Stimulated activated CD4-positive, alpha-beta T cell treated with anti-CD3 and anti-CD28 coated beads, TNF-alpha, amount 100 ng/mL, for 24 hours (primary cell): ENCODE results near the gene GRM2.

Source experiments
- DNase-seq, 3 experiments: peaks; one replicate each; pipeline ENCODE4 v3.0.0-alpha.2; 2020; ENCODE audit warnings: low read depth in 3 of 3

GRM2 gene

DNA sequence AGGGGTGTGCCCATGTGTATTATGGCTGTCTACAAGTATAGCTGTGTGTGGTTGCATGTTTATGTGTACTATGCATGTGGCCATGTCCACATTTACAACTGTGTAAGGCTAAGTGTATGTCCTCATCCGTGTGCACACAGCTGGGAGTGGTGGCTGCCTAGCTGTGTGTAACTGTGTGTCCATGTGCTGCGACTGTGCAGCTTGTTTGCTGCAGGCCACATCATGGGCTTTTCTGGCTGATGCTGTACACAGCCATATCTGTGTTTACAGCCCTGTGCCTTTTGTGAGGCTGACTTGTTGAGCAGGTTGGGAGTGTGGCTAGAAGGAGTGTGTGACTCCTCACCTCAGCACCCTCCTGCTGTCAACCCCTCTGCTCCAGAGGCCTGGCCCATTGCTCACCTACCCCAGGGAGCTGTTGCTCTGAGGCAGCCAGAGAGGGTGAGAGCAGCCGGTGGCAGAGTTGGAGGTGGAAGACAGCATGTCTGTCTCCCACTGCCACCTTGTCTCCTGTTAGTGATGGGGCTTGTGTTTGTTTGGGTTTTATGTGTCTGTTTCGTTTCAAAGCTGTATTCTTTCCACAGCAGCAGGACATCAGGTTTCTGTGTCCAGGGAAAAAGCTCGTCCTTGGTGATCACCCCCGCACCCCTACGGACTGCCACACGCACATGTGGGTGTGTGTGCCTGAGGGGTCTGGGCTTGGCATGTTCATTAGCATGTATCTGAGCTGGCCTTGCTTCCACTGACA is 1.4 kb upstream of the GRM2 start:
- DNase-seq: no peak

DNA sequence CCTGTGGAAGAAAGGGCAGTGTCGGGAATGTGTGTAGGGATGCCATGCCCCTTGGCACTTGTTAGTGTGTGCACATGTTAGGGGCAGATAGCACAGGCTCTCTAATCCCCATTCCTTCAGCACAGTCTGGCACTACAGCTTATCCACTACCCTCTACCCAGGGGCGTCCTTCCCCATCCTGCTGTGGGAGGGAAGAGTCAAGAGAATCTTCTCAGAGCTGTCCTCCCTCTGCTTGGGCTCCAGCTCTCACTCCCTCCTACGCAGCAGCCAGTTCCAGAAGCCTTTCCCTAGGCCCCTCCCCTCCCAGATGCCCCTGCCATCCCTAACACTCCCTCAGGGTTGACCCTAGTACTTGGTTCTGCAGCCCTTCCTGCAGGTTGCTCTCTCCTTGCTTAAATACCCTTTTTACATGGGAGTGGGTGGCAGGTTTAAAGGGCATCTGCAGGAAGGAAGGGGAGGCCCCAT is 815 bp upstream of the GRM2 start:
- DNase-seq: no peak

DNA sequence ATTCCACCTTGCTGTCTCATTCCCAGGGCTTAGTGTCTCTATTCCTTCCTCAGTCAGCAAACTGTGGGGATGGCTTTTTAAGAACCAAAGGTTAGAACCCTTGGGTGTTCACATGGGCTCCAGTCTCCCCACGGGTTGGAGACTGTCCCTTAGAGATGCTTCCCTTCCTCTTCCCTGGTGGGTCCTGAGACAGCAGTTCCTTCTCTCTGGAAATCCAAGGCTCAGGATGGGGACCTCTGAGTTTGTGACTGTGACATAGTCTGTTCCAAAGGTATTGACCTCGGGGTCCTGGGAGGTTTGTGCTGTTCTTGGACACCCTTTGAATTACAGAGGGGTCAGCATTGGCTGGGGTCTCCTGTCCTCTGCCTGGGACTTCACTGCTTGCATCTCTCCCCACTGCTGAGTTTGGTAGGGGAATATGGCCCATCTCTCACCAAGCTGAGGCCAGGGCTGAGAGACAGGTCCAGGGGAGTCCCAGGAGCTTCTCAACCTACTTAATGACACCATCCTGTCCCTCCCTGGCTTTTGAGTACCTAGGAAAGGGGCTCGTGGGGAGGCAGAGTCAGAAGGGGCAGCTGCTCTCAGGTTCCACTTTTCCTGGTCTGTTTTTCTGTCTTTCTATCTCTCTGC is 1.5 kb downstream of the GRM2 start:
- DNase-seq: no peak

DNA sequence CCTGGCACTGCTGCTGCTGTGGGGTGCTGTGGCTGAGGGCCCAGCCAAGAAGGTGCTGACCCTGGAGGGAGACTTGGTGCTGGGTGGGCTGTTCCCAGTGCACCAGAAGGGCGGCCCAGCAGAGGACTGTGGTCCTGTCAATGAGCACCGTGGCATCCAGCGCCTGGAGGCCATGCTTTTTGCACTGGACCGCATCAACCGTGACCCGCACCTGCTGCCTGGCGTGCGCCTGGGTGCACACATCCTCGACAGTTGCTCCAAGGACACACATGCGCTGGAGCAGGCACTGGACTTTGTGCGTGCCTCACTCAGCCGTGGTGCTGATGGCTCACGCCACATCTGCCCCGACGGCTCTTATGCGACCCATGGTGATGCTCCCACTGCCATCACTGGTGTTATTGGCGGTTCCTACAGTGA is 2.1 kb downstream of the GRM2 start:
- no peak for DNase-seq

DNA sequence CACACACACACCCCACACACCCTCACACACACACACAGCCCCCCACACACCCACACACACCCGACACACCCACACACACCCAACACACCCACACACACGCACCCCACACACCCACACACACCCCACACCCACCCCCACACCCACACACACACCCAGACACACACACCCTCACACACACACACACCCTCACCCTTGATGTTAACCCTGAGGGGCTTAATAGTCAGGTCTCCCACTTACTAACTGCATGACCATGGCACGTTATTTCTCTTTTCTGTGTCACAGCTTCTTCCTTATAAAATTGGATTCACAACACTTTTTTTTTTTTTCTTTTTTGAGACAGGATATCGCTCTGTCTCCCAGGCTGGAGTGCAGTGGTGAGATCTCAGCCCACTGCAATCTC is 2.8 kb downstream of the GRM2 start:
- DNase-seq: no peak

DNA sequence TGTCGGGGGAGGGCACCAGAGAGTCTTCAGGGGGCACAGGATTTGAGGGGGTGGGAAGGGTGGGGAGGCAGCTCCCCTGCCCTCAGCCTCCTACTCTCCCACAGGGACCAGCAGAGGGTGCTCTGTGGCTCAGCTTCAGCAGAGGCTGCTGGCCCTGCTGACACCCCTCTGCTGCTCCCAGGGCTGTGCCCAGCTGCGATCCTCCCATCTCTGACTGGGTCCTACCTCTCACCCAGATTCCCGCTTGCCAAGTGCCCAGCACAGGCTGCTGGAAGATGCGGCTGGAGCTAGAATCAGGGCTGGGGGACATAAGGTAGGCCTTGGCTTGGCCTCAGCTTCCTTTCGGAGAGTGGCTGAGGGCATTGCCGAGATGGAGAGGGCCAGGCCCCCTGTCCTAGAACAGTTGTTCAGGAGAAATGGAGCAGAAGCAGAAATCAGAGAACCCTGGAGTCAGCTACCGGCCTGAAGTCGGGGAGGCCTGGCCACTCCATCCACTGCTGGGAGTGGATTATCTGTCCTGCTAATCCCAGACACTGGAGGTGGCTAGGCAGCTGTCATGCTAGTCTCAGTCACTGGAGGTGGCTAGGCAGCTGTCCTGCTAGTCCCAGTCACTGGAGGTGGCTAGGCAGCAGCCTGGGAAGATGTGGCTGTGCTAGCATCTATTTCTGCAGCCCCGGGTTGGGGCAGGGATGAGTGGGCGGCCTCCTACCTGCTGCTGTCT is 3.9 kb downstream of the GRM2 start:
- DNase-seq: no peak

DNA sequence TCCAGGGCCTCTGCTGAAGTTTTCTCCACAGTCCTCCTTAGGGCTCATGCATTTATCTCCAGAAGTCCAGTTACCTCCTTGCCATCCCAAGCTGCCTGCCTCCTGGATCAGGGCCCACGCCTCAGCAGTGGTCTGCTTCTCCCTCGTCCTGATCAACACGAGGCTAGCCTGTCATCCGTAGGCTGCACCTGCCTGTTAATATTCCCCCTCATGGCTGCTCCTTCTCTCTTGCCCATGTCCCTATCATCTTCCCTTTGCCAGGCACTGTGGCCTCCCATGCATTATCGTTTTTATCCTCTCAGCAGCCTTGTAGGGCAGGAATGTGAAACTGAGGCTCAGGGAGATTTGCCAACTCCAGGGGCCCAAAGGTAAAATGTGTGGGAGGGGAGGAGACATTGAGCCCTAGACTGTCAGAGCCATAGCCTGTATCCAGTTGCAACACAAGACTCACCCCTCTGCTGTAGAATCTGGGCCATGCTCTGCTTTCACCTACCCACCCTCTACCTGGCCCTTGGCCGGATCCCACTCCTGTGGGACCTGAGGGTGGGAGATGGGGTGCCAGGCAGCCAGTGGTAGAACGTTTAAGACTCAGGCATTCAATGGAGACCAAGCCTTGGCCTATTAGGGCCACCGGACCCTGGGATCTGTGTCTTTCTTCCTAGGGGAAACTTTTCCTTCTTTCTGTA is 4.6 kb downstream of the GRM2 start:
- DNase-seq: no peak

DNA sequence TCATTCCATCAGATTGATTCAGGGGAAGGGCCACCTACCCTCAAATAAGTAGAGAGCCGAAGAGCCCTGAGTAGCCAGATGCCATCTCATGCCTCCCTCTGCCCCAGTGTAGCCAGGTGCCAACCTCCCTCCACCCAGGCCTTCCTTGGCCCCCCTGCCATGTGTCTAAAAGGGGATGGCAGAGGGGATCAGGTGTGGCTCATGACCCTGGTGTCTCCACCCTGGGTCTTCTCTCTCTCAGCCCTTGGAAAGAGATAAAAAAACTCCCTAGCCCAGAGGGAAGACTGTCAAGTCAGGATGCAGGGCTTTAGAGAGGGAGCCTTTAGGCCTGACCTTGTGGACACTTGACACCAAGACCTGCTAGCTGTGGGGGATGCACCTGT is 5.2 kb downstream of the GRM2 start:
- no peak for DNase-seq

DNA sequence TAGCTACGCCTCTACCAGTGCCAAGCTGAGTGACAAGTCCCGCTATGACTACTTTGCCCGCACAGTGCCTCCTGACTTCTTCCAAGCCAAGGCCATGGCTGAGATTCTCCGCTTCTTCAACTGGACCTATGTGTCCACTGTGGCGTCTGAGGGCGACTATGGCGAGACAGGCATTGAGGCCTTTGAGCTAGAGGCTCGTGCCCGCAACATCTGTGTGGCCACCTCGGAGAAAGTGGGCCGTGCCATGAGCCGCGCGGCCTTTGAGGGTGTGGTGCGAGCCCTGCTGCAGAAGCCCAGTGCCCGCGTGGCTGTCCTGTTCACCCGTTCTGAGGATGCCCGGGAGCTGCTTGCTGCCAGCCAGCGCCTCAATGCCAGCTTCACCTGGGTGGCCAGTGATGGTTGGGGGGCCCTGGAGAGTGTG is 5.7 kb downstream of the GRM2 start:
- no peak for DNase-seq

DNA sequence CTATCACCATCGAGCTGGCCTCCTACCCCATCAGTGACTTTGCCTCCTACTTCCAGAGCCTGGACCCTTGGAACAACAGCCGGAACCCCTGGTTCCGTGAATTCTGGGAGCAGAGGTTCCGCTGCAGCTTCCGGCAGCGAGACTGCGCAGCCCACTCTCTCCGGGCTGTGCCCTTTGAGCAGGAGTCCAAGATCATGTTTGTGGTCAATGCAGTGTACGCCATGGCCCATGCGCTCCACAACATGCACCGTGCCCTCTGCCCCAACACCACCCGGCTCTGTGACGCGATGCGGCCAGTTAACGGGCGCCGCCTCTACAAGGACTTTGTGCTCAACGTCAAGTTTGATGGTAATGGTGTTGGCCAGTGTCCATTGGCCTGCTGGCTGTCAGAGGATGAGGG is 6.1 kb downstream of the GRM2 start:
- no peak for DNase-seq

DNA sequence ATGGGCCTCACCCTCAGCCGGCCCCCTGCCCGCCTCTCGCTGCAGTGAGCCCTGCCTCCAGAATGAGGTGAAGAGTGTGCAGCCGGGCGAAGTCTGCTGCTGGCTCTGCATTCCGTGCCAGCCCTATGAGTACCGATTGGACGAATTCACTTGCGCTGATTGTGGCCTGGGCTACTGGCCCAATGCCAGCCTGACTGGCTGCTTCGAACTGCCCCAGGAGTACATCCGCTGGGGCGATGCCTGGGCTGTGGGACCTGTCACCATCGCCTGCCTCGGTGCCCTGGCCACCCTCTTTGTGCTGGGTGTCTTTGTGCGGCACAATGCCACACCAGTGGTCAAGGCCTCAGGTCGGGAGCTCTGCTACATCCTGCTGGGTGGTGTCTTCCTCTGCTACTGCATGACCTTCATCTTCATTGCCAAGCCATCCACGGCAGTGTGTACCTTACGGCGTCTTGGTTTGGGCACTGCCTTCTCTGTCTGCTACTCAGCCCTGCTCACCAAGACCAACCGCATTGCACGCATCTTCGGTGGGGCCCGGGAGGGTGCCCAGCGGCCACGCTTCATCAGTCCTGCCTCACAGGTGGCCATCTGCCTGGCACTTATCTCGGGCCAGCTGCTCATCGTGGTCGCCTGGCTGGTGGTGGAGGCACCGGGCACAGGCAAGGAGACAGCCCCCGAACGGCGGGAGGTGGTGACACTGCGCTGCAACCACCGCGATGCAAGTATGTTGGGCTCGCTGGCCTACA is 8.5 kb downstream of the GRM2 start:
- DNase-seq: no peak

DNA sequence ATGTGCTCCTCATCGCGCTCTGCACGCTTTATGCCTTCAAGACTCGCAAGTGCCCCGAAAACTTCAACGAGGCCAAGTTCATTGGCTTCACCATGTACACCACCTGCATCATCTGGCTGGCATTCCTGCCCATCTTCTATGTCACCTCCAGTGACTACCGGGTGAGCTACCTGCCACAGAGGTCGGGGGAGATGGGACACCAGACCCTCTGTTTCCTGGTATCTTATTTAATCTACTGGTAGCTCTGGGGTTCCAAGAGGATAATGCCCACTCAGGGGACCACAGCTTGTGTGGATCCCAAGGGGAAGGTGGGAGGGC is 9.1 kb downstream of the GRM2 start:
- no peak for DNase-seq

DNA sequence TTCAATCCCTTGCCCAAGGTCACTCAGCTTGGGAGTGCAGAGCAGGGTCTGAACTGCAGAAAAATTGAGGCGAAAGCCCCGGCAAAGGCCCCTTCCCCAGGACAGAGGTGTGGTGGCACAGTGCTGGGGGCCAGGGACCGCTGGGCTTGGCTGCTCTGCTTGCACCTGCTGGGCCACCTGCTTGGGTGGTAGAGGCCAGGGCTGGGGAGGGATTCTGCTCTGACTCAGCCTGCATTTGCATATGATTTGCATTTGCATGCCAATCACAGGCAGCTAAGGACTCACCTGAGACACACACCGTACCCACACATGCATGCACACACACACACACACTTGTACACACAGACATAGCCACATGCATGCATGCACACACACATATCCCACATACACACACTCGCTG is 9.9 kb downstream of the GRM2 start:
- DNase-seq: no peak

DNA sequence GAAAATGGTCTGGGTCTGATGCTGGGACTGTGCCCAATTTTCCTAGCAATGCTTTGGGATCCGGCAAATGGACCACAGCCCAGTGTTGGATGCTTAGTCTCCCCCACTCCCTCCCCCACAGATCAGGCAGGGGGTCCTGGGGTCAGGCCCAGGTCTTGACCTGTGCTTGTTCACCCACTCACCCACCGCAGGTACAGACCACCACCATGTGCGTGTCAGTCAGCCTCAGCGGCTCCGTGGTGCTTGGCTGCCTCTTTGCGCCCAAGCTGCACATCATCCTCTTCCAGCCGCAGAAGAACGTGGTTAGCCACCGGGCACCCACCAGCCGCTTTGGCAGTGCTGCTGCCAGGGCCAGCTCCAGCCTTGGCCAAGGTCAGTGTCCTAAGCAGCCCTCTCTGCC is 10.6 kb downstream of the GRM2 start:
- DNase-seq: no peak

DNA sequence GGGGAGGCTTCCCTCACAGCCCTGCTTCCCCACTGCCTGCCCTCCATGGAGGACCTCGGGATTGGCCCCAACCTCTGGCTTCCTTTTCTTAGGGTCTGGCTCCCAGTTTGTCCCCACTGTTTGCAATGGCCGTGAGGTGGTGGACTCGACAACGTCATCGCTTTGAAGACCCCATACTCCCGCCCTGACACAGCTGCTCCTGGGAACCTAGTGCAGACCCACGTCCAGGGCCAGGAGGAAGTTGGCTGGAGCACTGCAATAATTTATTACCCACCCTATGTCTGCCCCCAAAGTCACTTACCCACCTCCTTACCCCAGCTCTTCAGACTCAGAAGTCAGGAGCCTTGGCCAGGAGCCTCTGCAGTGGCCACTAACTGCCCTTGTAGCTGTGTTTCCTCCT is 11.1 kb downstream of the GRM2 start:
- no peak for DNase-seq

DNA sequence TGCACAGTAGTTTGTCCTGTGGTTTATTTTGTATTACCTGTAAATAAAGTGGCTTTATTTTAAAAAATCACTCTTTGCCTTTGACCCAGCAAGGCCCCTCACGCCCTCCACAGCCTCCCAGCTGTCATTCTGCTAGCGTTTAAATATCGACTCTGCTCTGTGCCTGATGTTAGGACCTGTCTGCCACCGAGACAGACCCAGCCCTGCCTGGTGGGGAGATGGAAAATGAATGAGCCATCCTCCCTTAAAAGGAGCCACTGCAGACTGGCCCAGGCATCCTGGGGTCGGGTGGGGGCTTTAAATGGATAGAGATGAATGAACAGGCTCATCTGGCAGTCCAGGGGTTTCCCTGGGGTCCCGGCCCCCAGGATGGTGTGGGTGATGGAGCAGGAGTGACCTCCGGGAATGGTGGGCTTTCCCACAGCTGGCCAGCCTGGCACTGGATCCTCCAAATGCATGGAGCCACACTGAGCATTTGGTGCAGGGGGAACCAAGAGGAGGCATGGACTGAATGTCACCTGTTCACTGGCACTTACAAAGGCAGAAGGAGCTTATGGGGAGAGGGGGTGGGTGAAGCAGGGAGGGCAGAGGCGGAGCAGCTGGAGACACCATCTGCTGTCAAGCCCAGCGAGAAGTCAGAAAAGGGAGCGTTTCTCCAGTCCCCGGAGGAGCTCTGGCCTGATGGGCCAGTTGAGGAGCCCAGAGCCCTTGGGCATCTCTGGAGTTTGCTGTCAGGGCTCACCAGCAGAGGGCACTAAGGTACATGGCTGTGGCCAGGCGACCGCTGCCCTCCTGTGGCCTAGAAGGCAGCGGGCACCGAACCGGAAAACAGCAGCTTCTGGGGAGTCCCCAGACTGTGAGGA is 11.9 kb downstream of the GRM2 start:
- peak in 1 of 3 experiments; percentile 68 for DNase-seq

DNA sequence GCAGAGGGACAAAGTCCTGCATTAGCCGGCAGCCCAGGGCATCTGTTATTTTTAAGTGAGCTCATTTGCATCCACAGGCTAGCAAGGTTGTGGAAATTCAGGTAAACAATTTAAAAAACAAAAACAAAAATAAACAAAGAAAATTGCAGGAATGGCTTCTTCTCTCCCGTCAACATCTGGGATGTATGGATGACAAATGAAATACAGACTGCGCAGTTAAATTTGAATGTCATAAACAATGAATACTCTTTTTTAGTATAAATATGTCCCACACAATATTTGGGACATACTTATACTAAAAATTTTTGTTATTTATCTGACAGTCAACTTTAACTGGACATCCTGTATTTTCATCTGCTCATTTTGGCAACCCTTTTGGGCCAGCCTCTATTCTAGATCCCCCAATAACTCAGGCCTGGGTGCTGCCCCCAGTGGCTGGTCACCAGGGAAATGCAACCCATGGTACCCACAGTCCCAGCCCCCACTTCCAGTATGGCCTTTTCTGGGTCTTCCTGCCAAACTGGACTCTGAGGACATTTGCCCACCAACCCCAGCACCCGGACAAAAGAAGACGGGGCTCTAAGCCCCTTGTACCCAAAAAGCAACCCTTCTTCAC is 12.7 kb downstream of the GRM2 start:
- DNase-seq: no peak

DNA sequence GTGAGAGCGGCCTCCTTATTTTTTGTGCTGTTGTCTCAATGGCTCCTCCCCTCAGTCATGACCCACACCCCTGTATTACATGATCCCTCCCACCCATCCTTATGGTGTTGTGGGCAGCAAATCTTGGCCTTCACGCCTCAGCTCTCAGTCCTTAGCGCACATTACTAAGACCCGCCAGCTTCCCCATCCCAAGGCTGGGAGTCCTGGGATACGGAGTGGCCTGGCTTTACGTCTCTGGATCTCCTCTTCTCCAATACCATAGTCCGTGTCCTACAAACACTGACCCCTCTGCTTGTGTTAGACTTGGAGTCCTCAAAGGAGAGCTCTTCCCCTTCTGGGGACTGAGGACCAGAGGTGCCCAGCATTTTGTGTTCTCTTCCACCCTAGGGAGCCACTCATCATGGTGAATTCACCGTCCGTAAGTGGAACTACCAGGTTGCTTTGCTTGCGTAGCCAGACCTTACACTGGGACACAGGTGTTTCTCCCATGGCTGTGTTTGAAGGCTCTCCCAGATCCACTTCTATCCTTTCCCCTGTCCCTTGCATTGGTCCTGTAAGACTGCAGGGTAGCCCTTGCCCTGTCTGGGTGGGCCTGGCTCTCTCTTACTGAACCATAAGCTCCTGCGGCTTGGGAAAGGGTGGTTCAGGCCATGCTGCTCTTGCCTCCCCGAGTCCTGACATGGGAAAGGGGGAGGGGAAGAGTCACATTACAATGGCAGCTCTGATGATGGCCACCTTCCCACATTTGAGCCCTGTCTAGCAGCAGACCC is 13.6 kb downstream of the GRM2 start:
- DNase-seq: no peak

DNA sequence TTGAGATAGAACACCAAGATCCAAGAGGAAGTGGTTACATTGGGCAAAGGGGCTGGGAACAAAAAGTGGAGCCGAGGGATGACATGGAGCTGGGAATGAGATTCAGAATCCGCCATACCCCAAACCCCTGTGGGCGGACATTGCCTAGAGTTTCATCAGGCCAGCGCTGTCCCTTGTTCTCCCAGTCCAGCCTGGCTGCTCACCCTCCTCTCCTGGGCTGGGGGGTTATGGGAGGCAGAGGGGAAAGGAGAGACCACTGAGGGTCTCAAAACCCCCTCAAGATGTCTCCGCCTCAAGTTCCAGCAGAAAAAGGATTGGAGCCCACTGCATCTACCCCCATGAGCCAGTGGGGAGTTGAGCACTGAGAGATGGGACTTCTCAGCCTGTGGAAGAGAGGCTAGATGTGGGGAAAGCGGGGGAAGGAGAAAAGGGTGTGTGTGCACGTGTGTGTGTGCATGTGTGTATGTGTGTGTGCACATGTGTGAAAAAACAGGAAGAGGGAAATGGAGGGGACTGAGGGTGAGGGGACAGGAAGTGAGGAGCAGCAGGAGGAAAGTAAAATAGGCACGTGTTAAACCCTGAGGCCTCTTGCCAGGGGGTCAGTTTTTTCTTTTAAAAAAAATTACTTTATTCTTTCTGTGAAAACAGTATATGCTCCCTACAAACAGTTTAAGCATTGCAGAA is 14.3 kb downstream of the GRM2 start:
- DNase-seq: no peak
